SW480 (cell line): Measurements from ENCODE around the gene USP30.
"Not testable (repeated sequence)": the region's sequence is repeated elsewhere in the genome, so short reads cannot be mapped to it uniquely, and the experiment has no call there.

Experiments used
- DNase-seq: peaks from one replicate; pipeline ENCODE4 v3.0.0-alpha.2; 2016; ENCODE audit warnings: low spot score

USP30 gene

GRCh38 chr12:109052097-109052413, 321 bp upstream of the USP30 start:
- DNase-seq: no peak

DNA sequence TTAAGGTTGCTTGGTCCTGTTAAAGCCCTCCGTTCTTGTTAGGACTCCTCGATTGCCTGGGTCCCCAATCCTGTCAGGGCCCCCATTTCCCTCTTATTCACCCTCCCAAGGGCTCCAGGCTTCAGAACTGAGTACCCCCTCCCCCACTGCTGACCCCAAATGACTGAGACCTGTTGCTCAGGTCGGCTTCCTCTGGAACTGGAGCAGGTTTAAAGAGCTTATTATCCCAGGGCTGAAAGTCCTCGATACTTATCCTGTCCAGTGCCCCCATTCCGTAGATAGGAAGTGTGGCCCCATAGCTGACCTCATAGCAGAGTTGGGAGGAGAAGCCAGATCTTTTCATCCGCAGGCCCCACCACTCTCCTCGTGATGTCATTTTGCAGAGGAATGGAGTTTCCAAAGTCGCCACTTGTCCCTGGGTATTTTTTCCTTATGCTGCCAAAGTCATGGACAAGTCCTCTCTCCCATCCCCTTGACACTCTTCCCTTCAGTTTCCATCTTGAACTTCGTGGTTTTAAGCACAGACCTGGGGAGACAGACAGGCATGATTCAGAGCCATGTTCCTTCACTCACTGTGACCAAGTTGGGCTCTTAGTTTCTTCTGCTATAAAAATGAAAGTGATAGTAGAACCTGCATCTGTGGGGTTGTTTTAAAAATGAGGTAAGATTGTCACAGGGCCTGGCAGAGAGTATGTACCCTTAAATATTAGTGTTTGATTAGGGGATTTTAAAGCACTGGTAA, 1.2 kb downstream of the USP30 start:
- DNase-seq: peak; percentile 14

DNA sequence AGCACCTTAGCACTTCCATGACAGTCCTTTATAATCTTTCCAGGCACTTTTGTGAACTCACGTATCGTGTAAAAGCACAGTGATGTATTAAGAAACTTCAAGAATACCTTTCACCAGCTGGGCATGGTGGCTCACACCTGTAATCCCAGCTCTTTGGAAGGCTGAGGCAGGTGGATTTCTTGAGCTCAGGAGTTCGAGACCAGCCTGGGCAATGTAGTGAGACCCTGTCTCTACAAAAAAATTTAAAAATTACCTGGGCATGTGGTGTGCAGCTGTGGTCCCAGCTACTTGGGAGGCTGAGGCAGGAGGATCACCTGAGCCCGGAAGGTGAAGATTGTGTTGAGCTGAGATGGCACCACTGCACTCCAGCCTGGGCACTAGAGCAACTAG, 1.7 kb downstream of the USP30 start:
- DNase-seq: not testable (repeated sequence)

- DNase-seq: no peak
Measured at GRCh38 chr12:109054520-109054919, 2.1 kb downstream of the USP30 start.

- DNase-seq: no peak
Measured at GRCh38 chr12:109056891-109057290, 4.5 kb downstream of the USP30 start.

DNA sequence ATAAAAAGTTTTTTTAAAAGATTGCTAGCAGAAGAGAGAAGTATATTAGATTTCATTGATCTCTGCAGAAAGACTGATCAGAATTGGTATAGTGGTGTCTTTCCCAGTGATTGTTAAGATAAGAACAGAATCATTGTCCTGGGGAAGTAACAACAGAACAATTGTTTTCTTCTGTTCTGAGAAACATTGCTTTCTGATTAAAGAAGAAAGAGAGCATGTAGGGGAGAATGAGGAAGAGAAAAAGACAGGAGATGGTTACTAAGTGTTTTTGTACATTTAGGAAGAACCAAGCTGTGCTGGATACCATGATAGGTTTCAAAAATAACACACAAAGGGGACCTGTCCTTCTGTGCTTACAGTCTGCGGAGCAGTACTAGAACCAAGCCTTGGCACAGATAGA, 5.0 kb downstream of the USP30 start:
- no peak for DNase-seq

DNA sequence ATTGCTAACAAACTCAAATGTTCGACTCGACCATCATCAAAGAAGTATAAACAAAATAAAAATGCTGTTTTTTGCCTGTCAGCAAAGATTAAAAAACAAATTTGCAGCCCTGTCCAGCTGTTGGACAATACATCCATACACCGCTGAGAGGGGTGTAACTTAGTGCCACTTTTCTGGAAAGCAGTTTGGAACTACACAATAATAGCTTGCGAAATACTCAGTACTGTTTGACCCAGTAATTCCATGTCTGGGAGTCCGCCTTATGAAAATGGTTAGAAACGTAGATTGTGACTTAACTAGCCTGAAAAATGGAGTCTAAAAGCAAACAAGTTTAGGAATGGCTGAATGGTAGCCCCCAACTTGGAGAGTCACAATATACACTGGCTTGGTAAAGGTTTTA, 6.4 kb downstream of the USP30 start:
- DNase-seq: no peak

GRCh38 chr12:109064143-109064542, 11.8 kb downstream of the USP30 start:
- no peak for DNase-seq

DNA sequence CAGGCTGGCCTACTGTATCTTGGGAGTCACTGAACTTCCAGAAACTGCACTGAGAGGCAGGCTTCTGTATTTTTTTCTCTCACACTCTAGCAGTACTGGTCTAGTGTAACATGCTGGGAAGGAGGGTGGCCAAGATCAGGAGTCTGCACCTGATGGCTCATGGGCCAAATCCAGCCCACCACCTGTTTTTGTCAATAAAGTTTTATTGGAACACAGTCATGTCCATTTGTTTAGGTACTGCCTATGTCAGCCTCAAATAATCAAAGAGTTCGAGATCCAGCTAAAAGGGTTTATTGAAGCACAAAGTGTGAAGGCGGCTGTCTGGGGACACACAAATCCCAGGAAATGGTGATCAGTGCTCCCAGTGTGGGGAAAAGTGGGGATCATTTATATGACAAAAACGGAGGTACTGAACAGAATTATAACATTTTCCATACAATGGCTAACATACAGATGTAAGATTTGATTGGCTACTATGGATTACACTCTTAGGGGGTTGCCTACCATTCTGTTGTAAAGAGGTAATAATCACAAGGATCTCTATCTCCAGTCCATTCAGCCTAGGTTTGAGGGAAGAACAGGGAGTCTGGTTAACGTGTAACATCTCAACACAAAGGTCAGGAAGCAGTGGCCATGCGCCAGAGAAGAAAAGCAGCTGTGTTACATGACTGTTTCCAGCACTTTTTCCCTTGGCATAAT, 12.9 kb downstream of the USP30 start:
- DNase-seq: no peak

GRCh38 chr12:109065853-109066193, 13.4 kb downstream of the USP30 start:
- DNase-seq: no peak

DNA sequence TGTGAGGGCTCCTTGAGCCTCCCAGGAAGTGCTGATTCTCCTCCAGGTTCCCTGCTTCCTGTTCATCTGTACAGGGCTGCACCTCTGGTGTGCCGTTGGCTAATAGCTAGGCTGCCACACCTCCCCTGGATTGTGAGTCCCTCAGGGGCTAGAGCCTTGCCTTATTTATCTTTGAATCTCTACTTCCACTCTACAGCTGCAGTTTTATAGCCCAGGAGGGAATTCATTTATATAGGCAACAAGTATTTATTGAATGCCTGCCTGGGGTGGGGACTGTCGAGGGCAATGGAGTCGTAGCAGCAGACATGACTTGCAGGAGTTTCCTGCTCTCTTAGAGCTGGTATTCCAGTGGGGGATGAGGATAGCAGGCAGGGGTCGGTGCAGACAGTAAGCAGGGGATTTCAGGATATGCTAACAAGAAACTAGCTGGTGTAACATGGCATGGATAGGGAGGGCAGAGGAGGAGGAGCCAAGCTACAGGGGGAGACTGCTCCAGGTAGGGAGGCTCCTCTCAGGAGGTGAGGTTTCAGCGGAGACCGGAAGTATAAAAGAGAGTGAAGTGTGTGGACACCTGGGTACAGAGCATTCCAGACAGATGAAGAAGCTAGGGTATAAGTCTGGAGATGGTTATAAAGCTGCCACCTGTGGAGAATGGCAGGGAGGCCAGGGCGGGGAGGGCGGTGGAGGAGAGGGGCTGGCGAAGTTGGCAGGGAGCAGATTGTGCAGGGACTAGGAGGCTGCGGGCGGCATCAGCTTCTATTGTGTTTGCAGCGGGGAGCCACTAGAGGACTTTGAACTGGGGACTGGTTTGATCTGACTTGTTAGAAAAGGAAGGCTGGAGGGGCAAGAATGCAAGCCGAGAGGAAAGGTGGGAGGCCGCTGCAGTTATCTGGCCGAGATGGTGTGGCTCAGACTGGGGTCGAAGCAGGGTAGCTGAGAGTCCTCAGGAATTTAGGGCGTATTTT, 17.2 kb downstream of the USP30 start:
- DNase-seq: no peak

DNA sequence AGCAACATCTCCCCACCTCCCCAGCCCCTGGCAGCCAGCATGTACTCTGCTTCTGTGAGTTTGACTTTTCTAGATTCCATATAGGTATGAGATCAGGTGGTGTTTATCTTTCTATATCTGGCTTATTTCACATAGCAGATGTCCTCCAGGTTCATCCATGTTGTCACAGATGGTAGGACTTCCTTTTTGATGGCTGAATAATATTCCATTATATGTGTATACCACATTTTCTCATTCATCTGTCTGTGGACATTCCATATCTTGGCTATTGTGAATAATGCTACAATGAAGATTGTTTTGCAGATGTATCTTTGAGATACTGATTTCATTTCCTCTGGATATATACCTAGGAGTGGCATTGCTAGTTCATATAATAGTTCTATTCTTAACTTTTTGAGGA, 22.5 kb downstream of the USP30 start:
- DNase-seq: no peak

DNA sequence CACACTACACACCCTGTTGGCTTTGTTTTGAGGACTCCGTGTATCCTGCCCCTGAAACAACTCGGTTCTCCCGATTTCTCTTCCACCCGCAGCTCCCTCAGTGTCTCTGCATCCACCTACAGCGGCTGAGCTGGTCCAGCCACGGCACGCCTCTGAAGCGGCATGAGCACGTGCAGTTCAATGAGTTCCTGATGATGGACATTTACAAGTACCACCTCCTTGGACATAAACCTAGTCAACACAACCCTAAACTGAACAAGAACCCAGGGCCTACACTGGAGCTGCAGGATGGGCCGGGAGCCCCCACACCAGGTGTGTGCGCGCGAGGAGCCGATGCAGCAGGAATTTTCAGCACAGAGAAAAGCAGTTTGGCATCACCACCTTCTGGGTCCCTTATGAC, 30.4 kb downstream of the USP30 start:
- no peak for DNase-seq

GRCh38 chr12:109084425-109084824, 32.0 kb downstream of the USP30 start:
- DNase-seq: no peak

DNA sequence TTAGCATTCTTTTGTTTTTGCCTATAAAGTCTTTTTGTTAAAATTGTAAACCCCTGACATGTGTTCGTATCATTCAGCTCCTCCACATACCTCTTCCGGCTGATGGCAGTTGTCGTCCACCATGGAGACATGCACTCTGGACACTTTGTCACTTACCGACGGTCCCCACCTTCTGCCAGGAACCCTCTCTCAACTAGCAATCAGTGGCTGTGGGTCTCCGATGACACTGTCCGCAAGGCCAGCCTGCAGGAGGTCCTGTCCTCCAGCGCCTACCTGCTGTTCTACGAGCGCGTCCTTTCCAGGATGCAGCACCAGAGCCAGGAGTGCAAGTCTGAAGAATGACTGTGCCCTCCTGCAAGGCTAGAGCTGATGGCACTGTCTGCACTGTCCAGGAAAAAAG, 33.2 kb downstream of the USP30 start:
- DNase-seq: no peak

GRCh38 chr12:109087250-109087649, 34.9 kb downstream of the USP30 start:
- no peak for DNase-seq

GRCh38 chr12:109088818-109089217, 36.4 kb downstream of the USP30 start:
- no peak for DNase-seq

- DNase-seq: no peak
Measured at GRCh38 chr12:109089683-109090082, 37.3 kb downstream of the USP30 start.

DNA sequence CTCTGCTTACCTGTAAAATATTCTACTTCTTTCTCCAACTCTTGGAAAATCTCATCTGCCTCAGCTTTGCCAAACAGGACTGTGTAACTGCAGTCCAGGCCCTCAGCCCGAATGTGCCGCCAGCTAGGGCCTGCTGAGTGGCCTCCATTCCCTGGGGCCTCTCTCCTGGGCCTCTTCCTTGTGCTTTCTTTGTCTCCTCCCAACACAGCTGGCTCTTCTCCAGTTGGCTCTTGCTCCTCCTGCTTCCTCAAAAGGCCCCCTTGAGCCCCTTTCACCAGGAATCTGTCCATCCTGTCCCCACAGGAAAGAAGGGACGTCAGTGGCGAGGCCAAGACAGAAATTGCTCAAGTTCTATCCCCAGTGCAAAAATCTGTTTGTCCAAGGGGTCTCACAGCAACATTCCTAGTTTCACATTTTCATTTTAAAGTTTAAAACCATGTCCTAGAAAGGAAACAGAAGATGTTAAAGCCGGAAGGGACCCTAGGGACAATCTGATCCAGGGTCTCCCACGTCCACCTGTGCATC, 40.2 kb downstream of the USP30 start:
- no peak for DNase-seq

GRCh38 chr12:109093022-109093918, 40.9 kb downstream of the USP30 start, which contains the start of gene ALKBH2:
TSS of gene ALKBH2 (minus strand) at chr12:109093472. CDS start at chr12:109092786, 686 bp downstream.
- DNase-seq: peak; percentile 87

- DNase-seq: no peak
Measured at GRCh38 chr12:109097140-109097434, 44.7 kb downstream of the USP30 start.
